ENCODE data around the gene UNC13B.

GRCh38 chr9:35308316-35308715 lies 146.5 kb downstream of the UNC13B start:
- TF ChIP-seq, protein P1, sequence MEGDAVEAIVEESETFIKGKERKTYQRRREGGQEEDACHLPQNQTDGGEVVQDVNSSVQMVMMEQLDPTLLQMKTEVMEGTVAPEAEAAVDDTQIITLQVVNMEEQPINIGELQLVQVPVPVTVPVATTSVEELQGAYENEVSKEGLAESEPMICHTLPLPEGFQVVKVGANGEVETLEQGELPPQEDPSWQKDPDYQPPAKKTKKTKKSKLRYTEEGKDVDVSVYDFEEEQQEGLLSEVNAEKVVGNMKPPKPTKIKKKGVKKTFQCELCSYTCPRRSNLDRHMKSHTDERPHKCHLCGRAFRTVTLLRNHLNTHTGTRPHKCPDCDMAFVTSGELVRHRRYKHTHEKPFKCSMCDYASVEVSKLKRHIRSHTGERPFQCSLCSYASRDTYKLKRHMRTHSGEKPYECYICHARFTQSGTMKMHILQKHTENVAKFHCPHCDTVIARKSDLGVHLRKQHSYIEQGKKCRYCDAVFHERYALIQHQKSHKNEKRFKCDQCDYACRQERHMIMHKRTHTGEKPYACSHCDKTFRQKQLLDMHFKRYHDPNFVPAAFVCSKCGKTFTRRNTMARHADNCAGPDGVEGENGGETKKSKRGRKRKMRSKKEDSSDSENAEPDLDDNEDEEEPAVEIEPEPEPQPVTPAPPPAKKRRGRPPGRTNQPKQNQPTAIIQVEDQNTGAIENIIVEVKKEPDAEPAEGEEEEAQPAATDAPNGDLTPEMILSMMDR (IDR thresholded peaks at IDR 0.05; ENCODE audit: low read length) = no peak
- no peak for TF ChIP-seq EZH2 (IDR thresholded peaks at IDR 0.05; ENCODE audit: borderline replicate concordance, low read length)

All from OCI-LY1 (cell line).